Esophagus squamous epithelium (tissue), 5 donors: Measurements from ENCODE around the gene CNTNAP5. TPM values are rescaled to one million over a fixed set of nuclear protein-coding genes. Genes with fewer than 3 reads are reported as not detected.

Source experiments
- DNase-seq: peaks from one replicate; lab custom pipeline; 2025; lab: John Stamatoyannopoulos, UW
- H3K27ac ChIP-seq, 4 donors: fragments of 200-600 bp; sonication (generic); one replicate each; pipeline ENCODE4 v1.5.1; 2016 to 2019; ENCODE audit warnings: mild to moderate bottlenecking in 1 of 4
- H3K27me3 ChIP-seq, 4 donors: fragments of 200-600 bp; sonication (generic); 1 replicate in 3 of 4; 2 replicates in 1 of 4; pipeline versions ENCODE4 v1.5.1 to v1.6.0; 2017 to 2021; ENCODE audit warnings: antibody characterized with exemption in 1 of 4
- H3K36me3 ChIP-seq, 3 donors: fragments of 200-600 bp; sonication (generic); one replicate each; pipeline ENCODE4 v1.5.1; 2016 to 2019
- H3K4me1 ChIP-seq, 3 donors: fragments of 200-600 bp; sonication (generic); one replicate each; pipeline ENCODE4 v1.5.1; 2017 to 2019
- H3K4me3 ChIP-seq, 4 donors: fragments of 200-600 bp; sonication (generic); 1 replicate in 3 of 4; 2 replicates in 1 of 4; pipeline ENCODE4 v1.5.1; 2016 to 2019; ENCODE audit warnings: mild to moderate bottlenecking in 2 of 4, moderate library complexity in 1 of 4
- H3K9me3 ChIP-seq, 3 donors: fragments of 200-600 bp; sonication (generic); one replicate each; pipeline ENCODE4 v1.5.1; 2016 to 2019
- CTCF ChIP-seq, 6 experiments: fragments of 450-650 bp in 4 of 6; fragments of 200-600 bp in 2 of 6; sonication (generic) in 2 of 6; IDR thresholded peaks; one replicate each; pipeline ENCODE4 v1.5.1; 2016 to 2019; ENCODE audit warnings: antibody characterized with exemption in 6 of 6, mild to moderate bottlenecking in 4 of 6, moderate library complexity in 4 of 6
- POLR2A ChIP-seq, 4 donors: fragments of 450-650 bp; IDR thresholded peaks; one replicate each; pipeline ENCODE4 v1.6.1; 2017; ENCODE audit warnings: antibody characterized with exemption in 4 of 4, mild to moderate bottlenecking in 4 of 4, moderate library complexity in 3 of 4
- WGBS, 2 donors: methylation state at CpG; one replicate each; pipeline ENCODE4 v1.1.5; 2018; 5-methylcytosine and 5-hydroxymethylcytosine counted together
- intact Hi-C: fragments of 100-400 bp; cut with DNase I; formaldehyde crosslinking; loops from one replicate; pipeline ENCODE4 v1.15.0; 2022
- total RNA-seq, 4 donors: library from RNA; depleted of rRNA; stranded (reverse); fragments of >200 nt; gene quantifications; one replicate each; pipeline ENCODE4 v1.1.0, GENCODE V29; 2016
- donor health status: DM: yes; HTN: yes; CAD: no.

Gene CNTNAP5
- total RNA-seq, 4 donors from 2014 or later: not detected

- WGBS, 2 donors: 72% methylated on average over 3 of the region's 3 CpGs
- intact Hi-C loops: no loop called here
- TF ChIP-seq CTCF (IDR thresholded peaks at IDR 0.05) (no peak), POLR2A (IDR thresholded peaks at IDR 0.05) (no peak)
Observed at GRCh38 chr2:124867247-124867646, 842.2 kb downstream of the CNTNAP5 start.

GRCh38 chr2:124874219-124874618 lies 849.1 kb downstream of the CNTNAP5 start:
- TF ChIP-seq POLR2A (IDR thresholded peaks at IDR 0.05): no peak
- TF ChIP-seq CTCF (IDR thresholded peaks at IDR 0.05): no peak

More at GRCh38 chr2:124867247-124867646, 842.2 kb downstream of the CNTNAP5 start:
- no peaks in the 10 kb centered on the region for H3K9me3 ChIP-seq
- H3K4me1 ChIP-seq: no peaks in the 10 kb centered on the region
- no peak overlapping the region for H3K27ac ChIP-seq
- no peak overlapping the region for H3K4me3 ChIP-seq
- no peaks in the 10 kb centered on the region for H3K27me3 ChIP-seq
- DNase-seq: no peak
- H3K36me3 ChIP-seq: no peaks in the 10 kb centered on the region

GRCh38 chr2:124874676-124875075 lies 849.6 kb downstream of the CNTNAP5 start:
- Histone ChIP-seq H3K9me3 (no peaks in the 10 kb centered on the region), H3K27ac (no peak overlapping the region), H3K27me3 (no peaks in the 10 kb centered on the region), H3K4me1 (no peaks in the 10 kb centered on the region), H3K4me3 (no peak overlapping the region), H3K36me3 (no peaks in the 10 kb centered on the region)
- no peak for TF ChIP-seq POLR2A (IDR thresholded peaks at IDR 0.05)
- DNase-seq: no peak
- 11 to 35% methylated on average over 1 of the region's 1 CpG for WGBS, 2 donors
- intact Hi-C loops: no loop called here

More at GRCh38 chr2:124874219-124874618, 849.1 kb downstream of the CNTNAP5 start:
- Histone ChIP-seq H3K27ac (no peak overlapping the region), H3K4me3 (no peak overlapping the region), H3K36me3 (no peaks in the 10 kb centered on the region), H3K27me3 (no peaks in the 10 kb centered on the region), H3K4me1 (no peaks in the 10 kb centered on the region), H3K9me3 (no peaks in the 10 kb centered on the region)
- no peak for DNase-seq
- intact Hi-C loops: no loop called here
- 33 to 41% methylated on average over 1 of the region's 1 CpG for WGBS, 2 donors

GRCh38 chr2:124875627-124876244 lies 850.6 kb downstream of the CNTNAP5 start:
- Histone ChIP-seq H3K9me3 (no peaks in the 10 kb centered on the region), H3K4me1 (no peaks in the 10 kb centered on the region), H3K27me3 (no peaks in the 10 kb centered on the region), H3K27ac (no peak overlapping the region), H3K36me3 (no peaks in the 10 kb centered on the region), H3K4me3 (no peak overlapping the region)
- DNase-seq: no peak
- TF ChIP-seq CTCF (IDR thresholded peaks at IDR 0.05) (no peak), POLR2A (IDR thresholded peaks at IDR 0.05) (no peak)
- intact Hi-C loops: no loop called here
- WGBS, 2 donors: 62 to 65% methylated on average over 3 of the region's 3 CpGs

- Histone ChIP-seq H3K4me1 (no peaks in the 10 kb centered on the region), H3K4me3 (no peak overlapping the region), H3K9me3 (no peaks in the 10 kb centered on the region), H3K36me3 (no peaks in the 10 kb centered on the region), H3K27me3 (no peaks in the 10 kb centered on the region), H3K27ac (no peak overlapping the region)
- intact Hi-C loops: no loop called here
- WGBS, 2 donors: 32 to 35% methylated on average over 4 of the region's 4 CpGs
- DNase-seq: no peak
- TF ChIP-seq POLR2A (IDR thresholded peaks at IDR 0.05) (no peak), CTCF (IDR thresholded peaks at IDR 0.05) (no peak)
Observed at GRCh38 chr2:124877141-124877577, 852.1 kb downstream of the CNTNAP5 start.
